ENCODE results near the gene CCBE1.
"Not testable (repeated sequence)": the region's sequence is repeated elsewhere in the genome, so short reads cannot be mapped to it uniquely, and the experiment has no call there.

Gene CCBE1

GRCh38 chr18:59669872-59670657, 27.2 kb downstream of the CCBE1 start:
- no peak for DNase-seq (ENCODE audit: low read depth in 1 of 2, low spot score in 1 of 2)
- in situ Hi-C loops (cut with HindIII; ENCODE audit: low pct_unique_long_range_greater_than_20kb, low sequenced_read_pairs), result no loop called here

DNA sequence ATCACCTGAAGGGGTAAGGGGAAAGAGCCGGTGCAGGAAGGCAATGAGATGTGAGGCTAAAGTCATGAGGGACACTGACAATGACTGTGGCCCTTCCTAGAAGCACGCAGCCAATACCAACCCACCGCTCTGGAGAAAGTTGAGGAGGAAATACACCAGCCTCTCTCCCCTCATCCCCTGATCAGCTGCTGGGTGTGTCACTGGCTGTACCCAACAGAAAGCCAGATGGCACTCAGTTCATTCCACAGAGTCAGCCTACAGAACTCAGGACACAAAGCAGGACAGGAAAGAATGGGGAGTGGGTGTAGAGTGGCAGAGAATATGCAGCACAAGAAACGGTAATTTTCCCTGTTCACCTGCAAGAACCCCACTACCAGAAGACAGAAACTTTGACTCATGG, 29.7 kb downstream of the CCBE1 start:
- in situ Hi-C loops (cut with HindIII; ENCODE audit: low pct_unique_long_range_greater_than_20kb, low sequenced_read_pairs), result no loop called here
- DNase-seq (ENCODE audit: low read depth in 1 of 2, low spot score in 1 of 2), result no peak
- TF ChIP-seq JUND (IDR thresholded peaks at IDR 0.05; ENCODE audit: low read depth), result no peak

More at GRCh38 chr18:59669872-59670657, 27.2 kb downstream of the CCBE1 start:
- TF ChIP-seq JUND (IDR thresholded peaks at IDR 0.05; ENCODE audit: low read depth), result no peak

GRCh38 chr18:59666007-59666402, 31.2 kb downstream of the CCBE1 start:
- in situ Hi-C loops (cut with HindIII; ENCODE audit: low pct_unique_long_range_greater_than_20kb, low sequenced_read_pairs), result not testable (repeated sequence)

DNA sequence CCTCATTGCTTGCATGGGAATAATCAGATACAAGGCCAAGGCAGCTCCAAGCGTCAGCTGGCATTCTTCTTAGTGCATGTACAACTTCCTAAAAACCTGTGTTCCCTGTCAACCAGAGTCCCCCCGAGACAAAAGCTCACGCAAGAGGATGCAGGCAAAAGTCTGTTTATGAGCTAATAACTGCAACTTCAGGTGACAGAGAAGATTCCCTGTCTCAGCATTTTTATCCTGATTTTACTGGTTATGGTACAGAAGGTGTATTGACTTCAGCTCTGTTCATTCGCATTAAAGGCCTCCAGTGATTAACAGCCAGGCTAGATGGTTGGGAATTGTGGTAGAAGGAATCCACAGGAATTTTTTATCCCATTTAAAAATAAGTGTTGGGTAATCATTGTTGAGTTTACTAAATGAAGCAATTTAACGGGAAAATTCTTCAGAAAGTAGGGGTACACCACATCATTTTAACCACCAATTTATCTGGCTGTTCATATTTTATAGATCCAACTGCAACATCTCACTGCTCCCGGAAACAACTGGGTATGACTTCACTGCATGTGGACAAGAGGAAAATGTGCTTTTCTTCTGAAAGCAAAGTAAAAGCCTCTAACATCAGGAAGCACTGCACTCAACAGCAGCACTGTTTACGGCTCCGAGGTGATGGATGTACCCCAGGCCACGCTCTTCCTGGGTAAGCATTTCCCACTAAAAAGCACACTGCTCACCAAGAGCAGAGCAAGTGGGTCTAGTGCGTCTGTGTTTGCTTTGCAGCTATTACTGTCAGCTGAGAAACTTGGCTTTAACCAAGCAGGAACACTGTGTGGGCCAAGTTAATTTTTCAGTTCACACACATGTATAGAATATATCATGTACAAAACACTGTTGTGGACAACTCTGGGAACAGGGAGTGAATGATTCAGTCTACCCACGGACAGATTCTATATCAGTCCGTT, 31.9 kb downstream of the CCBE1 start:
- TF ChIP-seq JUND (IDR thresholded peaks at IDR 0.05; ENCODE audit: low read depth), result no peak
- in situ Hi-C loops (cut with HindIII; ENCODE audit: low pct_unique_long_range_greater_than_20kb, low sequenced_read_pairs), result no loop called here
- no peak for DNase-seq (ENCODE audit: low read depth in 1 of 2, low spot score in 1 of 2)

More at GRCh38 chr18:59666007-59666402, 31.2 kb downstream of the CCBE1 start:
- not testable (repeated sequence) for DNase-seq (ENCODE audit: low read depth in 1 of 2, low spot score in 1 of 2)

DNA sequence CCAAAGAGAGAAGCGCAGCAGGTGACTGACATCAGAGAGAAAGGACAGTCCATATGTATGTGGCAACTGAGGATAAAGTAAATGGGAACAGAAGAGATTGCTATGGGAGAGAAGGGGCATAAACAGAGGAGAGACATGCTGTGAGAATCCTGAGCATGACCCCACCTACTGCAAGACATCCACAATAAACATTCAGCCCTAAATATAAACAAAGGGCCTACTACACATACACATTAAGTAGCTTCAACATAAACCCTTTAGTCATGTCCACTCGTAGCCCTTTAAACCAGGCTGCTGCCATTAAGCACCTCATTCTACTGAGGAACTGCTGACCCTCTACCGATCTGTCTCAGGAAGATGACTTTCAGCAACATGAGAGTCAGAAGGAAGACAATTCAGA, 32.9 kb downstream of the CCBE1 start:
- no peak for DNase-seq (ENCODE audit: low read depth in 1 of 2, low spot score in 1 of 2)
- in situ Hi-C loops (cut with HindIII; ENCODE audit: low pct_unique_long_range_greater_than_20kb, low sequenced_read_pairs), result no loop called here
- TF ChIP-seq JUND (IDR thresholded peaks at IDR 0.05; ENCODE audit: low read depth), result no peak

- in situ Hi-C loops (cut with HindIII; ENCODE audit: low pct_unique_long_range_greater_than_20kb, low sequenced_read_pairs), result no loop called here
- no peak for DNase-seq (ENCODE audit: low read depth in 1 of 2, low spot score in 1 of 2)
- no peak for TF ChIP-seq JUND (IDR thresholded peaks at IDR 0.05; ENCODE audit: low read depth)
Measured at GRCh38 chr18:59663096-59663495, 34.1 kb downstream of the CCBE1 start.

DNA sequence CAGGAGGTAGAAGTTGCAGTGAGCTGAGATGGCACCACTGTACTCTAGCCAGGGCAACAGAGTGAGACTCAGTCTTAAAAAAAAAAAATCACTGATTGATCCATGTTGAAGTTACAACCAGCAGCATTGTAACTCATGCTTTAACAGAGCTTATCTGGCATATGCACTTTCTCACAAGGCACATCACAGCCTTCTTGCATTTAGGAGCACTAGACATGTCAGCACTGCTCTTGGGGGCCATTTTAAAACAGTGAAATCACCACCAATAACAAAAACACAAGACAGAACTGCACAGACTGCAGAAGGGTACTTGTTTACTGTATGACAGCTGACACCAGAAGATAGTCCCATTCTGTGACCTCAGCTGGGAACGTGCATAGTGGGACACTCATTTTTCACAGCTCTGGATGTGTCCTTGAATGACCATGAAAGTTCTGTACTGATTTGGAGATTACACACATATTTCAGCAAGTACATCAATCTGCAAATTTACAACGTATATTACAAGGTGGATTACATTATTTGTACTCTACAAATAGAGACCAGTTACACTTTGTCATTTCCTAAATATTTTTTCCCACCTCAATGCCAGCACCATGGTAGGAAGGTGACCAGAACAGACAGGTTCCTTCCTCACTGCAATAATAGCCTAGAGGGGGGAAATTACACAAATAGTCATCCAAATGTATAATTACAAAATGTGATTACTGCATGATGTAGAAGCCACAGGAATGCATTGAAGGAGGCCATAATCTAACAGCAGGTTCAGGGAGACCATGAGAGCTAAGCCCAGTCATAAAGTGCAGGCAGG, 35.1 kb downstream of the CCBE1 start:
- no peak for TF ChIP-seq JUND (IDR thresholded peaks at IDR 0.05; ENCODE audit: low read depth)
- DNase-seq (ENCODE audit: low read depth in 1 of 2, low spot score in 1 of 2), result no peak
- in situ Hi-C loops (cut with HindIII; ENCODE audit: low pct_unique_long_range_greater_than_20kb, low sequenced_read_pairs), result no loop called here

- in situ Hi-C loops (cut with HindIII; ENCODE audit: low pct_unique_long_range_greater_than_20kb, low sequenced_read_pairs), result no loop called here
- no peak for DNase-seq (ENCODE audit: low read depth in 1 of 2, low spot score in 1 of 2)
- TF ChIP-seq JUND (IDR thresholded peaks at IDR 0.05; ENCODE audit: low read depth), result no peak
Measured at GRCh38 chr18:59660786-59661743, 36.2 kb downstream of the CCBE1 start.

DNA sequence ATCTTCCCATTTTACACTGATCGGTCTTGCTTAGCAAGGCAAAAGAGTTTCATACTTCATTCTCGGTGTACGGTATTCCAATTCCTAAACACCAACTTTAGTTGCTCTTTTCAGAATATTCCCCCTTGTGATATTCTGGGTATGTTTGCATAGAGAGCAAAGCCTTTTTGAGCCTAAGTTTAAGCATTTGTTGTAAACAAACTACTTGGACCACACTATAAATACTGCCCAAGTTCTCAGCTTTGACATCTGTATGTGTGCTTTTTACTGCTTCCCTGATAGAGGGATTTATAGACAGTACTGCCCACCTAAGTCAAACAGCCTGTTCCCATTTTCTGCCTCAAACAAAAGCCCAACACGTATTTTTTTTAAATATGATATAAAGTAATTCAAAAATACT, 36.9 kb downstream of the CCBE1 start:
- DNase-seq (ENCODE audit: low read depth in 1 of 2, low spot score in 1 of 2), result no peak
- no peak for TF ChIP-seq JUND (IDR thresholded peaks at IDR 0.05; ENCODE audit: low read depth)
- in situ Hi-C loops (cut with HindIII; ENCODE audit: low pct_unique_long_range_greater_than_20kb, low sequenced_read_pairs), result no loop called here

GRCh38 chr18:59659508-59660170, 37.6 kb downstream of the CCBE1 start:
- in situ Hi-C loops (cut with HindIII; ENCODE audit: low pct_unique_long_range_greater_than_20kb, low sequenced_read_pairs), result no loop called here
- DNase-seq (ENCODE audit: low read depth in 1 of 2, low spot score in 1 of 2), result no peak
- TF ChIP-seq JUND (IDR thresholded peaks at IDR 0.05; ENCODE audit: low read depth), result no peak

DNA sequence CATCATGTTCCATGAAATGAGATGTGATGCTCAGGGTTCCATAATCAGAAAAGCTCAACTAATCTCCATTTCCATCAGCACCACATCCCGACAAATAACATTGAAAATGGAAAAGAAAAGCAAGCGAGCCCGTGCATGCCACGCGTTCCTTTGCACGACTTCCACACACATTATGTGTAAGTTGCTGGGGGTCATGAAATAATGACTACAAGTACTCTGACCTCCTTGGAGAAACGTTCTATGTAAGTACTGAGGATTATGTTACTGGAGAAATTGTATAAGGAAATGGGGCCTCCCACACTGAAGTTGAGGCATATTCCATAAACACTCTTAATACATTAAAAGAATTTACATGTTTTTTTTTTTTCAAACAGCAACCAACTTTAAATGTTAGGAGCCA, 38.3 kb downstream of the CCBE1 start:
- no peak for DNase-seq (ENCODE audit: low read depth in 1 of 2, low spot score in 1 of 2)
- TF ChIP-seq JUND (IDR thresholded peaks at IDR 0.05; ENCODE audit: low read depth), result no peak
- in situ Hi-C loops (cut with HindIII; ENCODE audit: low pct_unique_long_range_greater_than_20kb, low sequenced_read_pairs), result no loop called here

All from T47D (cell line).